B cell (primary cell): ENCODE data around the gene INTS14.

Experiments used
- CTCF ChIP-seq: fragments of 200-600 bp; IDR thresholded peaks from one replicate; pipeline ENCODE4 v1.8.0; 2022; ENCODE audit warnings: antibody characterized with exemption, mild to moderate bottlenecking
- EZH2 ChIP-seq: IDR thresholded peaks from 2 replicates; pipeline ENCODE4 v1.6.1; 2012; ENCODE audit warnings: borderline replicate concordance, low read depth, mild to moderate bottlenecking, moderate library complexity, low read length; ENCODE audit not compliant: insufficient read depth, poor library complexity, severe bottlenecking

GRCh38 chr15:65569728-65570127 is 41.2 kb downstream of the INTS14 start:
- no peak for TF ChIP-seq CTCF
- TF ChIP-seq EZH2, result no peak
